Measurements from ENCODE around the gene SRGAP3. TPM values are rescaled to one million over a fixed set of nuclear protein-coding genes. Genes with fewer than 3 reads are reported as not detected.

Gene SRGAP3
- total RNA-seq, 4 donors from 2014 or later, result 13.1 to 84.9 (median 27.4) TPM

DNA sequence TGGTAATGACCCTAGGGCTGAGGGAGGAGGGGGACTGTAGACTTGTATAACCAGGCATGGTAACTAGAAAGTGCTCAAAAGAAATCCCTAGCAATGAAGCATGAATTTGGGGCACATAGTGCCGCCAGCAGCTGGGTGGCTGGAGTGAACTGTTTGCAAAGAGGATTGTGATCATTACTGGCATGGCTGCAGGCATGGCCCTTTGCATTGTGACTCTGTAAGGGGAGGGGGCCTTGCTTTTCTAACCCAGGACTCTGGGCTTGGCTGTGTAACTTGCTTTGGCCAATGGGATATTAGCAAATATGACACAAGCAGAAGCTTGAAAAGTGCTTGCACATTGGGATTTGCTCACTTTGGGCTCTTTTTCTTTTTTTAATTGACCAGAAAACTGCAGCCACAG lies 173.7 kb downstream of the SRGAP3 start:
- WGBS, result 86% methylated on average over 1 of the region's 1 CpG

GRCh38 chr3:9074079-9074478 lies 175.4 kb downstream of the SRGAP3 start:
- DNase-seq (ENCODE audit: low spot score in 2 of 2), result no peak

More for the DNA sequence above, 173.7 kb downstream of the SRGAP3 start:
- no peak overlapping the region for H3K4me3 ChIP-seq
- TF ChIP-seq POLR2A (IDR thresholded peaks at IDR 0.05) (no peak), POLR2AphosphoS5 (IDR thresholded peaks at IDR 0.05) (no peak), EP300 (IDR thresholded peaks at IDR 0.05) (no peak)
- TF ChIP-seq, protein P1, sequence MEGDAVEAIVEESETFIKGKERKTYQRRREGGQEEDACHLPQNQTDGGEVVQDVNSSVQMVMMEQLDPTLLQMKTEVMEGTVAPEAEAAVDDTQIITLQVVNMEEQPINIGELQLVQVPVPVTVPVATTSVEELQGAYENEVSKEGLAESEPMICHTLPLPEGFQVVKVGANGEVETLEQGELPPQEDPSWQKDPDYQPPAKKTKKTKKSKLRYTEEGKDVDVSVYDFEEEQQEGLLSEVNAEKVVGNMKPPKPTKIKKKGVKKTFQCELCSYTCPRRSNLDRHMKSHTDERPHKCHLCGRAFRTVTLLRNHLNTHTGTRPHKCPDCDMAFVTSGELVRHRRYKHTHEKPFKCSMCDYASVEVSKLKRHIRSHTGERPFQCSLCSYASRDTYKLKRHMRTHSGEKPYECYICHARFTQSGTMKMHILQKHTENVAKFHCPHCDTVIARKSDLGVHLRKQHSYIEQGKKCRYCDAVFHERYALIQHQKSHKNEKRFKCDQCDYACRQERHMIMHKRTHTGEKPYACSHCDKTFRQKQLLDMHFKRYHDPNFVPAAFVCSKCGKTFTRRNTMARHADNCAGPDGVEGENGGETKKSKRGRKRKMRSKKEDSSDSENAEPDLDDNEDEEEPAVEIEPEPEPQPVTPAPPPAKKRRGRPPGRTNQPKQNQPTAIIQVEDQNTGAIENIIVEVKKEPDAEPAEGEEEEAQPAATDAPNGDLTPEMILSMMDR (IDR thresholded peaks at IDR 0.05), result no peak
- H3K27ac ChIP-seq, result no peak overlapping the region
- DNase-seq (ENCODE audit: low spot score in 2 of 2), result no peak
- no peaks in the 10 kb centered on the region for H3K27me3 ChIP-seq
- no peaks in the 10 kb centered on the region for H3K36me3 ChIP-seq
- no peaks in the 10 kb centered on the region for H3K9me3 ChIP-seq
- no peaks in the 10 kb centered on the region for H3K4me1 ChIP-seq

GRCh38 chr3:9072667-9073009 lies 176.8 kb downstream of the SRGAP3 start:
- 80% methylated on average over 6 of the region's 6 CpGs for WGBS
- Histone ChIP-seq H3K4me1 (no peaks in the 10 kb centered on the region), H3K27ac (no peak overlapping the region), H3K9me3 (no peaks in the 10 kb centered on the region), H3K27me3 (no peaks in the 10 kb centered on the region), H3K36me3 (no peaks in the 10 kb centered on the region), H3K4me3 (no peak overlapping the region)
- no peak for DNase-seq (ENCODE audit: low spot score in 2 of 2)
- no peak for TF ChIP-seq POLR2A (IDR thresholded peaks at IDR 0.05)
- no peak for TF ChIP-seq POLR2AphosphoS5 (IDR thresholded peaks at IDR 0.05)

More at GRCh38 chr3:9074079-9074478, 175.4 kb downstream of the SRGAP3 start:
- WGBS, result 69% methylated on average over 5 of the region's 5 CpGs
- Histone ChIP-seq H3K27ac (no peak overlapping the region), H3K4me1 (no peaks in the 10 kb centered on the region), H3K27me3 (no peaks in the 10 kb centered on the region), H3K36me3 (no peaks in the 10 kb centered on the region), H3K9me3 (no peaks in the 10 kb centered on the region), H3K4me3 (no peak overlapping the region)
- TF ChIP-seq EP300 (IDR thresholded peaks at IDR 0.05) (no peak), POLR2A (IDR thresholded peaks at IDR 0.05) (no peak), POLR2AphosphoS5 (IDR thresholded peaks at IDR 0.05) (no peak)
- TF ChIP-seq, protein P1 (IDR thresholded peaks at IDR 0.05), result no peak

DNA sequence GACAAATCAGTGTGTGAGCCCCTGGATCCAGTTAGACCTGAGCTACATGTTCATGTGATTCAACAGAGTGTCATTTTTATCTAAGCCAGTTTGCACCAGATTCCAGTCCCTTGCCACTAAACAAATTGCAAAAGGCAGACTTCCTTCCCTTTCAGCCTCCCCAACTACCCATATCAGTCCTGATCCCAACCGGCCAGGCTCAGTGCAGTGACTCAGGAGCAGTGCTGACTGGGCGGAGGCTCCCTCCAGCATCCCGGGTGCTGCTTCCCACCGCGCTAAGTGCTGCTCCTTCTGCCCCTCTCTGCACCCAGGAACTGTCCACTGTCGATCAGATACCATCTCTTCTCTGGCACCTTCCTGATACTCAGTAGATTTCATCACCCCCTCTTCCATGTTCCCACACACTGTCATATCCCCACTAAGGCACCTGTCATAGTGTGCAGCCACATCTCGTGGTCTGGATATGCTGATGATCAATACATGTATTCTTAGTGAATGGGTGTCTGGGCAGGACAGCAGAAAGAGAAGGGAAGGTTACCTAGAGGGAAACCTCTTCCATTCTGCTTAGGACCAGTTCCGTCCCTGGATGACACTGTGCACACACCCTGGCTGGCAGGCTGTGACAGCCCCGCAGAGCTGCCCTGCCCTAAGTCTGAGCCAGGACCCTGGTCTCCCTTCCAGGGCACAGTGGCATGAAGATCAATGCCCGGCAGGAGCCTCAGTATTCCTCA lies 177.3 kb downstream of the SRGAP3 start:
- 80% methylated on average over 10 of the region's 10 CpGs for WGBS
- no peak for DNase-seq (ENCODE audit: low spot score in 2 of 2)
- no peak overlapping the region for H3K27ac ChIP-seq
- no peaks in the 10 kb centered on the region for H3K4me1 ChIP-seq
- no peak for TF ChIP-seq POLR2AphosphoS5 (IDR thresholded peaks at IDR 0.05)
- no peak for TF ChIP-seq POLR2A (IDR thresholded peaks at IDR 0.05)
- no peak for TF ChIP-seq EP300 (IDR thresholded peaks at IDR 0.05)
- TF ChIP-seq, protein P1 (IDR thresholded peaks at IDR 0.05), result no peak
- H3K27me3 ChIP-seq, result no peaks in the 10 kb centered on the region
- H3K4me3 ChIP-seq, result no peak overlapping the region
- no peaks in the 10 kb centered on the region for H3K9me3 ChIP-seq
- no peaks in the 10 kb centered on the region for H3K36me3 ChIP-seq

DNA sequence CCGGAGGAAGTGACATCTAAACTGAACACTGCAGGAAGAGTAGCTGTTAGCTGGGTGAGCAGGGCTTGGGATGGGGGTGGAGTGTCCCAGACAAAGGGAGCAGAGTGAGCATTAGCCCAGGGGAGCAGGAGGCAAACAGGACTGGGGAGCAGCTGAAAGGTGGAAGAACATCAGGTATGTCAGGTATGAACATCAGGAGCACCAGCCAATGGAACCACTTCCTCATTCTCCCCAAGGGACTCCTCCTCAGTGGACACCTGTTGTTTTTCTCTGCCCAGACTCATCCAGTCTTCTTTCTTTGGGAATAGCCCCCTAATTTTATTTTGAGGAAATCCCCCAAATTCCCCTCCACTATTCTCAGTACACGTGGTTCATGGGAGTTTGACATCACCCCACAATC lies 178.5 kb downstream of the SRGAP3 start:
- no peaks in the 10 kb centered on the region for H3K4me1 ChIP-seq
- H3K27ac ChIP-seq, result no peak overlapping the region
- H3K4me3 ChIP-seq, result no peak overlapping the region
- TF ChIP-seq POLR2A (IDR thresholded peaks at IDR 0.05) (no peak), EP300 (IDR thresholded peaks at IDR 0.05) (no peak), POLR2AphosphoS5 (IDR thresholded peaks at IDR 0.05) (no peak)
- TF ChIP-seq, protein P1 (IDR thresholded peaks at IDR 0.05), result no peak
- H3K27me3 ChIP-seq, result no peaks in the 10 kb centered on the region
- H3K36me3 ChIP-seq, result no peaks in the 10 kb centered on the region
- WGBS, result 89% methylated on average over 2 of the region's 2 CpGs
- no peak for DNase-seq (ENCODE audit: low spot score in 2 of 2)
- H3K9me3 ChIP-seq, result no peaks in the 10 kb centered on the region
